GM19193 (cell line): ENCODE data around the gene SUN5.

Experiments used
- POLR2A ChIP-seq: IDR thresholded peaks from 4 replicates; pipeline ENCODE4 v1.6.1; 2011; ENCODE audit not compliant: insufficient read depth, insufficient read length; ENCODE audit errors: extremely low read depth

Gene SUN5

DNA sequence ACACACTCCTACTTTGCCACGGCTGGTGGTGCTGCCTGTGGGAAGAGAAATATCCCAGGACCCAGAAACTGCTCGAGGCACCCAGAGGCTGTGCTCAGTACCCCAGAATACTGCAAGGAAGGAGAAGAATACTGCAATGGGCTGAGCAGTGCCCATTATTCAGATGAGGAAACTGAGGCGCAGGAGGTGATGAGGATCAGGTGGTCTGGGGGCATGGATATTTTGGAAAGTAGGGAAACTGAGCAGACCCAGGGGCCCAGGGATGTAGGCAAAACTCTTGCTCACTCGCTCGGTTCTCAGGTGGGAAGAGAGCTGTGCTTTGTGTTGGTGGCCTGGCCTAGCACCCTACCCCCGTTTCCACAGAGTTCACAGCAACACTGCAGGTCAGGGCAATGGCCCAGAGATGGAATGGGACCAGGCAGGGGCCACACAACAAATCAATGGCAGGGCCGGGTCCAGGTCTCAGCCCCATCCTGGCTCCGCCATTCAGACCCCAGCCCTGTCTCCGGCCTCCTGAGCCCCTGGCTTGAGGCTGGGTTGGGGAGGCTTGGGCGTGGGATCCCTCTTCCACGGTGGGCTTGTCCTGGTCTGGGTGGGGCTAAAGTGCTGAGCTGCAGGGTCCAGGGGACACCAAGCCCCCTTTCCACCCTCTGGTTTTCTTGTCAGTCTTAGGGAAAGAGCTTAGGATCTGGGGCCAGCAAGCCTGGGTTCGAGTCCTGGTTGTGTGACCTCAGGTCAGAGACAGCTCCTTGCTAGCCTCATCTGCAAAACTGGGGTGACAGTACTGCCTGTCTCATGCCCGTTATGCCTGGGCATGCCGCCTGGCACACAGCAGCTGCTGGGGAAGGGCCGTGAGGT lies 33.9 kb downstream of the SUN5 start:
- TF ChIP-seq POLR2A, result no peak

DNA sequence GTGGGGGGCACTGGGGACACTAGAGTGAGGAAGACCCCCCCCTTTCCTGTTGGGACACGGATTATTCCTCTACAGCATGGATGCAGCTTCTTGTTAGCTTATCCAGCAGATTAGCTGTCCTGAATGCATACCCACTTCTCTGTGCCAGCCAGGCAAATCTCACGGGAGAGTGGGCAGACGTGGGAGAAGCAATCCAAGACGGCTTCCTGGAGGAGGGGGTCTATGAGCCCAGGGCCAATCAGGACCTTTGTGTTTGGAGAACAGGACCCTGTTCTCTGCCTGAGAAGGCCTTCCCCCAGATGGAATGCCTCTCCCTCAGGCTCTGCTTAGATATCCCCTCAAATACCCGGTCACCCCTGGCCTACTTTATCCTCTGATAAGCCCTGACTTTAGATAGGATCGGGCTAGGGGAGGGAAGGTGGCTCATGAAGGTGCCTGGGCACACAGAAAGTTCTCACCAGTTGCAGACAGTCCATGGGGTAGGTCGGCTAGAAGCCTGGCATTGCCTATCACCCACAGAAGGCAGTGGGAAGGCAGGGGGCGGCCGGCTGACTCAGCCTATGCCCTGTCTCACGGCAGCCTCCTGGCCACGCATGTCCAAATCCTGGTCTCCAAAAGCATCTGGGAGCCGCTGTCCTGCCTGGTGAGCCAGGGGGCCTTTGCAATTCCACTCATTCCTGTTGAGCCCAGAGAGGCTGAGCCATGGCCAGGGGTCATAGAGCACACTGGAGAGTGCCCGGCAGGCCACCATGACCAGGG lies 34.7 kb downstream of the SUN5 start:
- TF ChIP-seq POLR2A, result no peak

DNA sequence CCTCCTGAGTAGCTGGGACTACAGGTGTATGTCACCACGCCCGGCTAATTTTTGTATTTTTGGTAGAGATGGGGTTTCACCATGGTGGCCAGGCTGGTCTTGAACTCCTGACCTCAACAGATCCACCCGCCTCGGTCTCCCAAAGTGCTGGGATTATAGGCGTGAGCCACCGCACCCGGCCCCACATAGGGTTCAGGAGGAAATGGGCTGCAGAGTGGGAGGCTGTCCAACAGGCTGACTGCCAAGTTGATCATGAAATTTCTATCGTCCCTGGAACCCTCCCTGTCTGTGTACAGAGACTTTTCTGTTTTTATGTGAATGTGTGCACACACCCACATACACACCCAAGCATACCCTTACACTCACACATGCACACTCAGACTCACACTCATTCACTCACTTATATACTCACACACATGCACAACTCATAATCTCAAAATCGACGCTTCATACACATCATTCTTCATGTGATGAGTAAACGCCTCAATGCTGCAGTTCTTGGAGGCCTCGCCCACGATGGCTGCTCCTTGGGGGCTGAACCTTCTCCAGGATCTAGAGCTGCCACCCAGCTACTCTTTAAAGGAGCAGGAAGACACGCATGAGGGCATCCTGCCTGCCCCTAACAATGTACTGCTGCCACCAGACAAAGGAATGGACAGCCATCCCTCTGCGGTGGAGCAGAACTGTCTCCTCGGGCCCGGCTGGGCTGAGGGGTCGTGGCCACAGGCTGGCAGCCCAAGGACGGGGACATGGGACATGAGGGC lies 35.6 kb downstream of the SUN5 start:
- TF ChIP-seq POLR2A, result no peak

DNA sequence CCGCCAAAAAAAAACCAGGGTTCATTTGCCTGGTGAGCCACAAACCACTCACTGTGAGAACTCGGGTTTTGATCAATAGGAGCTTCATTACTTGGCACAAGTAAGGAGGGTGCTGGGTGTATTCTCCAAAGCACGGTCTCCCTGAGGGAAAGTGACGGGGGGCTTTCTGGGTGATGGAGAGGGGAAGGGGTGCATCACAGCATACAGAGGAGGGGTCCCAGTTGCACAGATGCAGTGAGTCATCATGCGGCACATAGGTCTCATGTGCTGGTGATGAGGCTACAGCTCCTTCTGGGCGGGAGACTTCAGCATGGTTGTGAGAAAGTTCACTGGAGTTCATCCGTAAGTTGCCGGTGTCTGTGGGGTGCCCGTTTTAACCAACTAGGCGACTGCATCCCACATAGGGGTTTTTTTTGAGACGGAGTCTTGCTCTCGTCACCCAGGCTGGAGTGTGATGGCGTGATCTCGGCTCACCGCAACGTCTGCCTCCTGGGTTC lies 36.2 kb downstream of the SUN5 start:
- TF ChIP-seq POLR2A, result no peak

DNA sequence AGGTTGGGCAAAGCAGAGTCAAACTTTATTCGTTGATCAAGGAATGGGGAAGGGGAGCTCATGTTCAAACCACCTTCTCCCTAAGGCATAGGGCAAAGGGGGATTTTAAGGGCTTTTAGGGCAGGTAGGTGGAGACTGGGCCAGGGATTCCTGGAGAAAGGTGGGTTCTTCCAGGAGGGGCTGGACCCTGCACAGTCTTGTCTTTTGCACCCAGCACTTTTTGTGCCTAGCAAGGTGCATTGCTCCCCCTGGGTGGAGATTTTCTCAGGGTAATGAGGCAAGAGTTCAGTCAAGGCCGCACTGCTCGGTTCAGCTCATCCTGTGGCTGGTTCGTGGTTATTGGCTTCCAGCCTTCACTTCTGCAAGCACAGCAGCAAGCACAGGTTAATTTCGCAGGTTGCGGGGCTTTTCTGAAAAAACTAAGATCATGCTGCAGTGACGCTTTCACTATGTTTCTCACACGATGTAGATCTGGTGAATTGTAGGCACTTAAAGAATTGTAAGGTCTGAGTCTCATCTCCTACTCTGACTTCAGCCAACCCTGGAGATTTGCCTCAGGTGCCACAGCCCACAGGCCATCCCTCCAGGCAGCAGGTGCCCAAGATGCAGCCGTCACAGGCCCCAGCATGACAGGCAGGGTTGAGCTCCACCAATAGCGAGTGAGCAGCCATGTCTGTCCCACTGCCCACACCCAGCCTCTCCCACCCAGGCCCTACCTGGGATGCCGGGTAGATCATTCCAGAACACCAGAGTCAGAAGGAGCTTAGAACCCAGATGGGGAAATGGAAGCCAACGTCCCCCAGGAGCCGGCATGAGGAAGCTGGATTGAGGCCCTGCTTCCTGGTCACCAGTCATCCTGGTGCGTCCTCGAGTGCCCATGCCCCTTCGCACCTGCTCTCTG lies 37.1 kb downstream of the SUN5 start:
- TF ChIP-seq POLR2A, result no peak

DNA sequence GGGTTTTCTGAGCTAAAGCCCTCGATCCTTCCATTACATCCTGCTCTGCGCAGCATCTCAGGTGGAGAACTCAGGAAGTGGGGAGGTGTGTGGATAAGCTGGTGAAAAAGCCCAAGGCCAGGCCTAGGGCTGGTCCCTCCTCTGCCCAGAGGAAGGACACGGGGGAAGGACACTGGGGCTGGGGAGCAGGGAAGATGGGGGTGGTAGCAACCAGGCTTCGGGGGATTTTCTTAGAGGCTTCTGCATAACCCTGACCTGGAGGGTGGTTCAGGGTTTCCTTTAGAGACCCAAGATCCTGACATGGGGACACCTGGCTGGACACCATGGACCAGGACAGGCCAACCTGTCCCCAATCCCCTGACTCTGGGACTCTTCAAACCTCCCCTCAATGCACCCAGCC lies 37.9 kb downstream of the SUN5 start:
- TF ChIP-seq POLR2A, result no peak

DNA sequence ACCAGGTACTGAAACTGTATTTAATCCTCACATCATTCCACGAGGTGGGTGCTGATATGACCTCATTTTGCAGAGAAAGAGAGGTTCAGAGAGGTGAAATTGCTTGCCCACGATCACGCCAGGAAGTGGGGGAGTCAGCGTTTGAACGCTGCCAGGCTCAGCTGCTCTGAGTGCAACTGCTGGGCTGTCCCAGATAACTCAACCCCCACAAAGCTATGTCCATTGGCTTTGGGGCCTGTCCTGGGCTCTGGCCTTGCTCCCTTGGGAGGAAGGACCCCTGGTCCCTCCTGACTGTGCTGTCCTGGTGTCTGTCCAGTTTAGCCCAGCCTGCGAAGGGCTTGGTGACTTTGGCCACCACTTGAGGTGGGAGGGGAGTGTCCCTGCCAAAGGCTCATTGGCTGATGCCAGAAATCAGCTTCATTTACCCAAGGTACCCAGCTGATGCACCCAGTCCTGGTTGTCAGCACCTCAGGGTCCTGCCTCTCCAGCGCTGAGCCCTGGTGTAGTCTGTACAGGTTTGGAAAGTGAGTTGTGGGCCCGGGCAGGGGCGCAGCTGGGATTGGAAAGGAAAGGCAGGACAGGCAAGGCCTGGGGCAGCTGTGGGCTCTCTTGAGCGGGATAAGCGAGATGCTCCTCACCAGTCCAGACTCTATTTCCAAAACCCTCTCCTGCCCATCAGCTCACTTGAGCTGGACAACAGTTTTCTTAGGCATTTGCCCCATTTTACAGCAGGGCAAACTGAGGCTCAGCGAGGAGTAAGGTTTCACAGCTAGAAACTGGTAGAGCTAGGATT lies 38.5 kb downstream of the SUN5 start:
- no peak for TF ChIP-seq POLR2A

DNA sequence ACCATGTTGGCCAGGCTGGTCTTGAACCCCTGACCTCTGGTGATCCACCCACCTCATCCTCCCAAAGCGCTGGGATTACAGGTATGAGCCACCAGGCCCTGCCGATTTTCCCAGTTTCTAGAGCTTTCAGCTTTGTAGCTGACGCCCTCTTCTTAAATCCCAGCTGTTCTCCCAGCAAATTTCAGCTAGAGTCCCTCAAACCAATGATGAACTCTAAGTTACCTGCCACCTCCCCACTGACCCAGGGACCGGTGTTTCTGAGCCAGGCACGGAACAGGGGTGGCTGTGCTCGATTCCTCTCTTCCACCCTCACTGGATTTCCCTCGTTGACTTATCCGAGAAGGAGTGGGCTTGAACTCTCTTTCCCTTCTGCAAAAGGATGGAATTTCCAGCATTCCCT lies 39.1 kb downstream of the SUN5 start:
- TF ChIP-seq POLR2A, result no peak

DNA sequence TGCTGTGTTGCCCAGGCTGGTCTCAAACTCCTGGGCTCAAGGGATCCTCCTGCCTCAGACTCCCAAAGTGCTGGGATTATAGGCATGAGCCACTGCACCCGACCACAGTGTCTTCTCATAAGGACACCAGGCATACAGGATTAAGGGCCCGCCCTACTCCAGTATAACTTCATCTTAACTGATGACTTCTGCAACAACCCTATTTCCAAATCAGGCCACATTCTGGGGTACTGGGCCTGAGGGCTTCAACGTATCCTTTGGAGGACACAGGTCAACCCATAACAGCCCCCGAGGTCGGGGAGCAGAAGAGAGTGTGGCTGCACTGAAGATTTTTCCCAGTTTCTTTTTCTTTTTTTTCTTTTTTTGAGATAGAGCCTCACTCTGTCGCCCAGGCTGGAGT lies 39.7 kb downstream of the SUN5 start:
- no peak for TF ChIP-seq POLR2A

DNA sequence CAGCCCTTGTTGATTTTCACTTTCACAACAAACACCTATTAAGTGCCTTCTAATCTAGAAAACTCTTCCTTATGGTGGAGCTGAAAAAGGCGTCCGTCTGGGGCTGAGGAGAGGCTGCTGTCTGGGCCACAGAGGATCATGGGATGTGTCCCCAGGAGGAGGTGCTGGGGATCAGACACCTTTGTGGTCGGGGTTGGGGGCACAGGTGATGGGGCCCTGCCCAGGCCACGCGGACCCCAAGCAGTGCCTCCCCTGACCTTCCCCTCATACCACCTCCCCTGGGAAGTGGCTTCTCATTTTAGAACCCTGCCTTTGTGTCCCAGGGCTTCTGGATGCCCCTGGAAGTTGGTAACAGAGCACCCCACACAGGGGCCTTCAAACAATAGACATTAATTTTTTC lies 41.1 kb downstream of the SUN5 start:
- TF ChIP-seq POLR2A, result no peak

DNA sequence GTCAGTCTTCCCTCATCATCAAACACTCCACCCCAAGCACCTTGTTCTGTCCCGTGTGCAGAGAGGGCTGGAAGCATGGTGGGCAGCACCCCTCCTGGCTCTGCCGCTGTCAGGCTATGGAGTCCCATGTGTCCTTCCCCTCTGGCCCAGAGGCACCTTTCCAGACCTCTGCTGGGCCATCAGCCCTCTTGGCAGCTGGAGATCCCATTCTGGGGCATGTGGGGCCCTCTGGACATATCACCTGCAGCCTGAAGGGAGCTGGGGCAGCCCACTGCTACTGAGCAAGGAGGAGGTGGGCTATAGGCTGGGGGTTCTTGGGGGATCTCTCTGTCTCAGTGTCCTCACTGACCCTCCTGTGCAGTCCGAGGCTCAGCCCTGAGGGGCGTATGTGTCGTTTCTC lies 42.2 kb downstream of the SUN5 start:
- TF ChIP-seq POLR2A, result no peak

DNA sequence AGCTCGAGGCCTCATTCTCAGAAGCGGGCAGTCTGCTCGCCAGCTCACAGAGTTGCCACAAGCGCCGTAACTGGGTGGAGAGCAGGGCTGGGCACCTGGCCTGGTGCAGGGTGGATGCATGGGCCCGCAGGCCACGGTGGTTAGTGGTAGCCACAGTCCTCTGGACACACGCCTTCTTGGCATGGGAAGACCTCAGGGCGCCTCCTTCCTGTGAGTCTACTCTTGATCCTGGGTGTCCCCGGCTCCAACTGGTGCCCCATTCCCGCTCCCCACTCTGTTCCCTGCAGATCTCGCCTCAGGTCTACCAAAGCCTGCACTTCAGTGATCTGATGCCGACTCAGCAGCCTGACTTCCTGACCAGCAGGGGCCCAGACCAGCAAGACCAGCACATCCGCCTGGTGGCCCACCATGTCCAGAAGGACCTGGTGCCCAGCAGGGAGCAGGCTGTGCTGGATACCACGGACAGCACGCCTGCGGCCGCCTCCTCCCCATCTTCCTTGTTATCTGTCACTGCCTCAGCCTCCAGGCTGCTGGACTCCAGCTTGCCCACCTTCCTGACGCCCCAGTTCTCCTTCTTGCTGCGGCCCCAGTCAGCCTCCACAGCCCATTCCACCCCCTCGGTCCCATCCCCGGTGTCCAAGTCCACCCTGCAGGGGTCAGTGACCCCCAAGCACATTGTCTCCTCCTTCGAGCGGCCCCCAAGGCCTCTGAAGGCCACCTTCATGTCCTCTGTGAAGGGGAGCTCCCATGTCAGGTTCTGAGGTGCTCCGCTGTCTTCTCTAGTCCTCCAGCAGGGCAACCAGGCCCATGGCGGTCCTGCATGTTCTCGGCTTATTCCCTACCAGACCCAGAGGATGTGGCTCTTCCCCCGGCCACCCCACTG lies 43.1 kb downstream of the SUN5 start:
- no peak for TF ChIP-seq POLR2A

DNA sequence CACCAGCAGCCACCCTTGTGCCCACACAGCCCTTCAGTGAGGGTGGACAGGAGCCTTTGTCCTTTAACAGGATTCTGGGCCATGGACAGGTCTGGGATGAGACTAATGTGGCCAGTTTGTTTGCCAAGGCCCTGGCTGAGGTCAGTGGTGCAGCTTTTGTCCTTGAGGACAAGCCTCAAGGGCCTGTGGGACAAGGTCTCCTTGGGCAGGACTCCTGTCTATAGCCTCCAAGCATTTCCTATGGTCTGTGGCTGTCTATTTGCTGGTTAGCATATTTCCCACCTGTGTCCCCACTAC lies 44.1 kb downstream of the SUN5 start:
- no peak for TF ChIP-seq POLR2A
